ENCODE results near the gene TMEM9. TPM values are rescaled to one million over a fixed set of nuclear protein-coding genes. Genes with fewer than 3 reads are reported as not detected.

The TMEM9 gene
- total RNA-seq, 2 donors from 2014 or later, result 145 to 156 TPM

DNA sequence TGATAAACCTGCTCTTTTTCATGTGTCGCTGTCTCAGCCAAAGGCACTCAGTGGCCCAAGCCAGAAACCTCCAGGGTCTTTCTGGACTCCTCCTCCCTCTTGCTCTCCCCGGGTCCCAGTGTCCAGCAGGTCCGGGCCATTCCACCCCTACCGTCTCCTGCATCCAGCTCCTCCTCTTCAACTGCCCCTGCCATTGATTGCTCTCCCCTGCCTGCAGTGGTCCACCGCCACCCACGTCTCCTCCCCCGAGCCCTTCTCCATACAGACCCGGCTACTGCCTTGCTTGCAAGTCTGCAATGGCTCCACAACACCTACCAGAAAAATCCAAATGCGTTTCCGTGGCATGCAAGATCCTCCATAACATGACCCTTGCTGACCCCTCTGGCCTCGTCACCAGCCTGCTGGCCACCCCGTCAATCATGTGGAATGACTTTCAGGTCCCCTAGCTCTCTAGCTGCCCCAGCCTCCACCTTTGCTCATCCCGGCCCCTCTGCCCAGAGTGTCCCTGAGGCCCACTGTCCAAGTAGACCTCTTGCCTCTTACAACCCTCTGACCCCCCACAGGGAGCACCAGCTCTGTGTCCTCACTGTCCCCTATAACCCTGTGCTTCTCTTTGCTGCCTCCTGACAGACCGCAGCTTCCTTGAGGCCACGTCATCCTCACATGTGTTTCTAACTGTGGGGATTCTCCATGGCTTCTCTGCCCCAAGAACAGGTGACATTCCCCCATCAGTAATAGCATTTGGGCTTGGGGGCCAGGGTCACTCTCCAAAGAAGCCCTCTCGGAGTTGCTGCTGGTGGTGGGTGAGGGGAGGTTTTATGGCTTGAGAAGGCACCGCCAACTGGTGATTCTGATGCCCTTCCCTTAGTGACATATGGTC, 57.1 kb downstream of the TMEM9 start:
- TF ChIP-seq, protein P1, sequence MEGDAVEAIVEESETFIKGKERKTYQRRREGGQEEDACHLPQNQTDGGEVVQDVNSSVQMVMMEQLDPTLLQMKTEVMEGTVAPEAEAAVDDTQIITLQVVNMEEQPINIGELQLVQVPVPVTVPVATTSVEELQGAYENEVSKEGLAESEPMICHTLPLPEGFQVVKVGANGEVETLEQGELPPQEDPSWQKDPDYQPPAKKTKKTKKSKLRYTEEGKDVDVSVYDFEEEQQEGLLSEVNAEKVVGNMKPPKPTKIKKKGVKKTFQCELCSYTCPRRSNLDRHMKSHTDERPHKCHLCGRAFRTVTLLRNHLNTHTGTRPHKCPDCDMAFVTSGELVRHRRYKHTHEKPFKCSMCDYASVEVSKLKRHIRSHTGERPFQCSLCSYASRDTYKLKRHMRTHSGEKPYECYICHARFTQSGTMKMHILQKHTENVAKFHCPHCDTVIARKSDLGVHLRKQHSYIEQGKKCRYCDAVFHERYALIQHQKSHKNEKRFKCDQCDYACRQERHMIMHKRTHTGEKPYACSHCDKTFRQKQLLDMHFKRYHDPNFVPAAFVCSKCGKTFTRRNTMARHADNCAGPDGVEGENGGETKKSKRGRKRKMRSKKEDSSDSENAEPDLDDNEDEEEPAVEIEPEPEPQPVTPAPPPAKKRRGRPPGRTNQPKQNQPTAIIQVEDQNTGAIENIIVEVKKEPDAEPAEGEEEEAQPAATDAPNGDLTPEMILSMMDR (conservative IDR thresholded peaks at IDR 0.05), result no peak
- Histone ChIP-seq H3K27me3 (ENCODE audit: control insufficient read depth, insufficient read depth, low read length, poor library complexity, severe bottlenecking) (no peaks in the 10 kb centered on the region), H3K4me3 (ENCODE audit: low read length) (no peak overlapping the region), H3K9me3 (ENCODE audit: control insufficient read depth, low read length) (no peaks in the 10 kb centered on the region), H3K4me1 (ENCODE audit: control insufficient read depth, insufficient read depth, low read length) (no peaks in the 10 kb centered on the region), H3K36me3 (ENCODE audit: control insufficient read depth, insufficient read depth, low read length) (no peaks in the 10 kb centered on the region), H3K9ac (ENCODE audit: extremely low read depth, low read length, poor library complexity, severe bottlenecking) (no peak overlapping the region), H3K27ac (ENCODE audit: low read depth, low read length) (no peak overlapping the region)
- WGBS, 2 experiments (ENCODE audit: insufficient coverage in 1 of 2, insufficient read length in 1 of 2), result 79 to 91% methylated on average over 10 to 17 of the region's 17 CpGs
- no peak overlapping the region for H3K4me3 Mint-ChIP-seq
- DNase-seq, result no peak
- H3K4me1 Mint-ChIP-seq, result no peaks in the 10 kb centered on the region
- H3K27me3 Mint-ChIP-seq (ENCODE audit: insufficient read depth), result peaks cover 3% of the 10 kb centered on the region
- no peaks in the 10 kb centered on the region for H3K9me3 Mint-ChIP-seq
- H3K27ac Mint-ChIP-seq, result no peak overlapping the region
- H3K36me3 Mint-ChIP-seq (ENCODE audit: low read depth), result no peaks in the 10 kb centered on the region

GRCh38 chr1:201096041-201096461, 58.2 kb downstream of the TMEM9 start:
- Mint-ChIP-seq H3K27ac (no peak overlapping the region), H3K4me3 (no peak overlapping the region), H3K36me3 (ENCODE audit: low read depth) (no peaks in the 10 kb centered on the region), H3K4me1 (no peaks in the 10 kb centered on the region), H3K27me3 (ENCODE audit: insufficient read depth) (peaks cover 3% of the 10 kb centered on the region), H3K9me3 (no peaks in the 10 kb centered on the region)
- Histone ChIP-seq H3K27me3 (ENCODE audit: control insufficient read depth, insufficient read depth, low read length, poor library complexity, severe bottlenecking) (no peaks in the 10 kb centered on the region), H3K9ac (ENCODE audit: extremely low read depth, low read length, poor library complexity, severe bottlenecking) (no peak overlapping the region), H3K36me3 (ENCODE audit: control insufficient read depth, insufficient read depth, low read length) (no peaks in the 10 kb centered on the region), H3K4me1 (ENCODE audit: control insufficient read depth, insufficient read depth, low read length) (no peaks in the 10 kb centered on the region), H3K4me3 (ENCODE audit: low read length) (no peak overlapping the region), H3K27ac (ENCODE audit: low read depth, low read length) (no peak overlapping the region), H3K9me3 (ENCODE audit: control insufficient read depth, low read length) (no peaks in the 10 kb centered on the region)
- 84 to 91% methylated on average over 5 of the region's 5 CpGs for WGBS, 2 experiments (ENCODE audit: insufficient coverage in 1 of 2, insufficient read length in 1 of 2)
- no peak for DNase-seq
- TF ChIP-seq, protein P1 (conservative IDR thresholded peaks at IDR 0.05), result no peak

- Histone ChIP-seq H3K27ac (ENCODE audit: low read depth, low read length) (no peak overlapping the region), H3K9me3 (ENCODE audit: control insufficient read depth, low read length) (no peaks in the 10 kb centered on the region), H3K9ac (ENCODE audit: extremely low read depth, low read length, poor library complexity, severe bottlenecking) (no peak overlapping the region), H3K4me1 (ENCODE audit: control insufficient read depth, insufficient read depth, low read length) (no peaks in the 10 kb centered on the region), H3K27me3 (ENCODE audit: control insufficient read depth, insufficient read depth, low read length, poor library complexity, severe bottlenecking) (no peaks in the 10 kb centered on the region), H3K4me3 (ENCODE audit: low read length) (no peak overlapping the region), H3K36me3 (ENCODE audit: control insufficient read depth, insufficient read depth, low read length) (no peaks in the 10 kb centered on the region)
- Mint-ChIP-seq H3K27ac (no peak overlapping the region), H3K4me3 (no peak overlapping the region), H3K9me3 (no peaks in the 10 kb centered on the region), H3K36me3 (ENCODE audit: low read depth) (no peaks in the 10 kb centered on the region), H3K4me1 (no peaks in the 10 kb centered on the region), H3K27me3 (ENCODE audit: insufficient read depth) (peaks cover 3% of the 10 kb centered on the region)
- 83 to 91% methylated on average over 2 of the region's 2 CpGs for WGBS, 2 experiments (ENCODE audit: insufficient coverage in 1 of 2, insufficient read length in 1 of 2)
- TF ChIP-seq, protein P1 (conservative IDR thresholded peaks at IDR 0.05), result no peak
- no peak for DNase-seq
Measured at GRCh38 chr1:201095581-201095980, 58.7 kb downstream of the TMEM9 start.

Measured in endodermal cell (in vitro differentiated cells).